HG03575 (cell line): ENCODE results near the gene SATB2.

Experiments used
- ATAC-seq: cut with Tn5 transposase; IDR thresholded peaks from one replicate; pipeline ENCODE4 v1.9.1; 2021; ENCODE audit not compliant: unreplicated experiment, insufficient number of reproducible peaks, low FRiP score; ENCODE audit errors: extremely low read depth

The SATB2 gene

DNA sequence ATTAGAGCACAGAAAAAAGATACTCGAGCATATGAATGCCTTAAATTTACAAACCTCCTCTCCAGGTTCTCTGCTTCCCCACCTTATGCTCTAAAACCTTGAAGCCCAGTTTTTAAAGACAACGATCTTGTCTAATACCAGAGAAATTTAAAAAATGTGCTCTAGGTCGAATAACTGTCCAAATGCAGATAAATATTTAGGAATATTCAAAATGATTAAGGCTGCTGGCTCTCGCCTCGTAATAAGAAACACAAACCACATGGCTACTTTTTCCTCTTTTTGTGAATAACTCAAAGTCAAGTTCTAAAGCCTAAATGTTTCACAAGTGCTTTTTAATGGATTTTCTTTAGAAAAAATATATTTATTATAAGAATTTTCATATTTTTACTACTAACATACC is 101.3 kb downstream of the SATB2 start:
- no peak for ATAC-seq

DNA sequence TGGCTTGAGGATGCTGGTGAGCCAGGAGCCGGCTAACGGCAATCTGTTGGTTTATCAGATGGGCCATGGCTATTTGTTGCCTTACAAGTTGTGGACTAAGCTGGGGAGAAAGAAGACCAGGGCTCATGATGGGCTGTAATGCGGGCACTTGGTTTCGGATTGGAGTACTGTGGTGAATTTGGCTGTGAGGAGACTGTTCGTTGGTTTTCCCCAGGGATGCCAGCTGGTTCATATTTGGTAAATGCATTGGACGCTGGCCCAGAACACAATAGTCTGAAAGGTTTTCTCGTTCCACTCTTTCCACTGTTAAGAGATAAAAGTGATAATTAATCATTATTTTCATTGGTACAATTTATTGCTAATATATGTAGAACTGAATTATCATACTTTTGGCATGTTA is 108.9 kb downstream of the SATB2 start:
- ATAC-seq = no peak

DNA sequence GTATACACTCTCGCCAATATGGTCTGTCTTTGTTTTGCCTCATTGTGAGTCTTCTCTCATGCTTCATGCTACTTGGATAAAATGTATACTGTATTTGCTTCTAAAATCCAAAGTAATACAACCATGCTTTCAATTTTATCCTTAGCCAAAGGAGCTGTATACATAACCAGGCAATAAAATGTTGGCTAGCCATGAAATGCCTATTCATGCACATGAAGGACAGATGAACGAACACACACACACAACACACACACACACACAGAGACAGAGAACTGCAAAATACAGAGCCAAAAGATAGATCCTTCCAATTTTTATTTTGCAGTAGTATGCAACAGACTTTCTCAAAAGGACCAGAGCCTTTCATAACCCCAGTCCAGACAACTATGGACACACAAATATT is 113.7 kb downstream of the SATB2 start:
- ATAC-seq = no peak

DNA sequence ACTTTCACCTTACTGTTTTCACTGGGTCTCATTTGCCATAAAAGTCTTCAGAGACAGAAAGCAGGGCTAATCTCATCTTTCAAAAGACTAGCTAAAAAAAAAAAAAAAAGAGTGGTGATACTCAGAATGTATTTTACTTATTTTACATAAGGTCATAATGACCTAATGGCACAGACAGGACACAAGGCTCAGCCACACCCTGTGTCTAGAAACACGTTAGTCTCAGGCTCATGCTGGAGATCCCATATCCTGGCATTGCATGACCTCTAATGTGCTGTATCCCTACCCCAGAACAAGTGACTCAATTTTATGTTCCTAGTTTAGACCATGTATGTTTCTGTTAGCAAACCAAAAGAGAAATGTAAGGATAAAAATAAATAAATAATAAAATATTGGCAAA is 115.4 kb downstream of the SATB2 start:
- ATAC-seq = no peak

DNA sequence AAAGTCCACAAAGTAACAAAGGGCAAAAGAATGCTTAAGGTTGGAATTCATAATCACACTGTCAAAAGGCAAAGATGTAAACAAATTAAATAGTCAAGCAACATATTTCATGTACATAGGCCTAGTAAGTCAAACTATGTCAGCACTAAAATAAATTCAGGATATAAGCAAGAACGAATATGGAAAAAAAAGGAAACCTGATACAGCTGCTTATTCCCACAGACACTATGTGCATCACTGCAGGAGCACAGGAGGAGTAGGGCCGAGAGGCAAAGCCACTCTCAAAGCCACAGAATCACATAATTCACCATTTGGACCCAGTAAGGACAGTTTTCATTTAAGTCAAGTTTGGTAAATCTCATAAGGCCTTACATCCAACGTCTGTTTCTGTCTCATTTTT is 116.6 kb downstream of the SATB2 start:
- no peak for ATAC-seq

DNA sequence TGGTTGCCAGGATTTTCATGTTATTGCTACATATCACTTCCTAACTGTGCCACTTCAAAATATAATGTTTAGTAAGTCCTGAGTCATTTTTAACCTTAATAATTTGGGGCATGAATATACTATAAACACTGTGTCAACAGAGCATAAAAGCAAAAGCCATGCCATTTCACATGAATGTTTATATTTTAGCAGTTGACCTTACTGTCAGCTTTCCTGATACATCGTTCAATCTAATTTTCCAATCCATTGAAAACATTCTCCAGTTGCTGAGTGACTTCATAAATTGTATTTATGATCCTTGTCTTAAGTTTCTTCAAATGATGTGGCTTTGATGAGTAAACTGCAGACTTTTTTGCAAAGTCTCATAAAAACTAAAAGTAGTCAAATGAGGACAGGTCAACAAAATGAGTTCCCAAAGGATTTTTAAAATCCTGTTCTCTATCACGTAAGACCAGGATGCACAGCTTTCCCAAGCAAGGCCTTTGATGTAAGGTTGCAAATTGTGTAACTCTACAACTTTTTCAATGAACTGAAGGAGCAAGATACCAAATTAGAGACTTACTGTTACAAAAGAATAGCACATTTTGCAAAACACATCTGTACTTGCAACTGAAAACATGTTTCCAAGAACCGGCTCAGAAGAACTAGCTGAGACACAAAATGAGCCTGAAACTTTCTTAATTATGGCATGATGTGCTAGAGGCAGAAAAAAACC is 117.7 kb downstream of the SATB2 start:
- no peak for ATAC-seq

DNA sequence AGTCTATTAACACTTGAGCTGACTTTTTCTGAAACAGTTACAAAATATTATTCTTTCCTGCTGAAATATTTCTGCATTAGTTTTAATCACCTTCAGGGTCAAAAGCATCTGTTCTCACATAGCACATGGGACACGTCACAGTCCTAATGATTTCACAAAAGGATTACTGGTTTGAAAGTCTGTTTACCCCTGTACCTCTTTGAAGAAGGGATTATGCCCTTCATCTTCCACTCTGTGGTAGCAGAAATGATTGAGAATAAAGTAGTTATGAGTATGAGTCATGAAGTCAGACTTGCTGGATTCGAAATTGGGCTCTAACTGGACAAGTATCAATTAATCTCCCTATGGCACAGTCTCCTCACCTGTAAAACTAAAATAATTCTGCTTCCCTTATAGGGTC is 121.2 kb downstream of the SATB2 start:
- no peak for ATAC-seq

DNA sequence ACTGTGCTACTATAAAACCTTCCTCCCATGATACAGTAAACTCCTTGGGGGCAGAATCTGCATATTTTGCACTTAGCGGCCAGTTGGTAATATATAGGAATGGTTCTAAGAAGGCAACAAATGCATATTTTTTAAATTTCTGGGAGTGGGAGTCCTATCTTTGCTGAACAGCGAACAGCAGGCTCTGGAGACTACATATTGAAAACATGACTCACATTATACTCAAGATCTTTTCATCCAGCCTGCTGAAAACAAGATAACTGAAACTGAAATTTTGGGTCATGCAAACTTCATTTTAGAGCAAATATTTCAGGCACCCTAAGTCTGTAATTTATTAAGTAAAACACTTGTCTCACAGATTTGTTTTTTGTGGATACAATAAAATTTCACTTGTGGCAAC is 122.2 kb downstream of the SATB2 start:
- ATAC-seq = no peak

DNA sequence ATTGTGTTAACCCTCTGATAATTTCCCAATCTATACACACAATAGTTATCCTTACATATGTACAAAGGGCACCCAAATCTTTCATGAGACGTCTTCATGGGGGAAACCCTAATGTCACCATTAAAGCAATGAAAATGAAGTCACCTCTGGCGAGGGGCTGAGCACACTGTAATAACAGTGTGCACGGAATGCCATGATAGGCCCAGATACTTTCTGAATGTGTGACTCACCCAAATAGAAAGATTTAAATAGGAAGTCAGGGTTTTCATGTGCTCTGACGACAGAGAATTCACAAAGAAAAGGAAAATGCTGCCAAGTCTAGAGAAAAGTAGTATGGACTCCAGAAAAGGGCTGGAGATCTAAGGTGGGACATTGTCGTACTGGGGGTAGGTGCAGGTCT is 128.3 kb downstream of the SATB2 start:
- ATAC-seq = no peak

DNA sequence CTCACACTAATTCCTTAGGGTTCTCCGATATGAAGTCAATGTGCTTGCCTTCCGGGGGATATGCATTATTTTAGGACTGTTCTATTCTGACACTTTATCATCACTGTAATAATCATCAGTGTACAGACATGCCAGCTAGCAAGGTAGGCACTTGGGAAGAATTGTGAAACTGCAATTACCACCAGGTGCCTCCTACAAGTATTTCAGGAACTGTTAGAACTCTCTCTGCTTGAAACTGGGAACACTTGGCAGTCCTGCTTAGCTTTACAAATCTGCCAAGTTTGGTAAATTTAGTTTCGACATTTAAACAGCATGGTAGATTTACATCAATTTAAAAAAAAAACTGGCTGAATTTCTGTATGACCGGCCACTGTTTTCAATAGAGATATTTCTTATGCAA is 128.7 kb downstream of the SATB2 start:
- ATAC-seq = no peak

DNA sequence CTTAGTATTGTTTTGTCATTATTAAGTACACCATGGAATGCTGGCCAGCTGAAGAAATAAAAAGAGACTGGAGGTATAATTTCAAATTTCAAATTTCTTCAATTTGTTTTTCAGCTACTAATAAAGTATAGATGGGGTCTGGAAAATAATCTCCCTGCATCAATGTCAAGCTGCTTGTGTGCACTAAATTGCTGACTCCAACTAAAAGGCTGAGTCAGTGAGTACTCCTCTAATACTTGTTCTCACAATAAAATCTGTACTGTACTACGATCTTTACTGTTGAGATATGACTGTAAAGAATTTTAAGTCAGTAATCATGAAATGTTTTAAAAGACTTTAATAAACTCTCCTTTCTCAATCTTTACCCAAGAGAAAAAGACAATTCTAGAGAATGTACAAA is 131.9 kb downstream of the SATB2 start:
- ATAC-seq = no peak

DNA sequence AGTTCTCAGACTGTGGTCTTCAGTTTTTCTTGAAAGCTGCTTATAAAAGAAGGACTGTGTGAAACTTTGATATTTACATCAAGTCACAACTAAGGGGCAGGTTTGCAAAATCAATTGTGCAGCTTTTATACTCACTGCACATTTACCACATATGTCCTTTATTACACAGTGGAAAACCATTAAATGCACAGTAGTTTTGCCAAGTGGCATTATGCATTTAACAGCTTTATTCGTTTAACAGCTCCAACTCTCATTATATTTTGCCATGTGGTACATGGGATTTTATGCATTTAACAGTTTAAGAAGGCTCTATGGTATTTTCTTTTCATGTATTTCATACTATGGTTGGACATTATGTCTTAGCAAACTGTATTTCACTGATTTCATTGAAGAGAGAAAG is 135.6 kb downstream of the SATB2 start:
- no peak for ATAC-seq

DNA sequence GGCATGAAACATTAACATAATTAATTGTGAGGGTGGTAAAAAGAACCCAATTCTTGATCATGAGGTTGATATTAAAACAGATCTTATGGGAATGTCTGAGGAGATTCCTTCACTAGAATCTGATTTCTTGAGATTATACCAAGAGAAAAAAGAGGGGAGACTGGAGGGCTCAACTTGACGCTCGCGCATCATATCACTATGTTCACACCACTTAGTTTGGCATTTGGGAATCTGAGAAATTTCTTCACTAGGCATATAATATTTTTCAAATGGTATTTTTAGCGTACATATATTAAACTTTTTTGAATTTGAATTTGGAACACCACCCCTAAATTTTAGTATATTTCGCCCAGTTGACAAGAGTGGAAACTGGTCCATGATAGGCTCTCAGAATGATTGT is 140.1 kb downstream of the SATB2 start:
- ATAC-seq = no peak

DNA sequence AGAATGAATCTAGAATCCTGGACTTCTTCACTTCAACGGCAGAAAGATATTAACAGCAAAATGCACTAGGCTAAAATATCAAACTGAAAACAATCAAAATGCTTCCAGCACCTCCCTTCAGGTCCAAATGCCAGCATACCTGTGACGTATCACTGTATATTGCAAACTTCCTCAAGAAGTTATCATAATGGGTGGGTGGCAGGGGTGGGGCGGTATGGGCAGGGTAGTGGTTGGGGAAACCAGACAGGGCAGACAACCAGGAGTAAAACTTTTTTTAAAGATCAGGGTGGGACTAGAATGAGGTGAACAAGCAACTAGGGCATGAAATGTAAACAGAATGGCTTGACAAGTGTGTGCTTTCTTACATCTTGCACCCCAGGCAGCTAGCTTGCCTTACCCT is 140.9 kb downstream of the SATB2 start:
- no peak for ATAC-seq

DNA sequence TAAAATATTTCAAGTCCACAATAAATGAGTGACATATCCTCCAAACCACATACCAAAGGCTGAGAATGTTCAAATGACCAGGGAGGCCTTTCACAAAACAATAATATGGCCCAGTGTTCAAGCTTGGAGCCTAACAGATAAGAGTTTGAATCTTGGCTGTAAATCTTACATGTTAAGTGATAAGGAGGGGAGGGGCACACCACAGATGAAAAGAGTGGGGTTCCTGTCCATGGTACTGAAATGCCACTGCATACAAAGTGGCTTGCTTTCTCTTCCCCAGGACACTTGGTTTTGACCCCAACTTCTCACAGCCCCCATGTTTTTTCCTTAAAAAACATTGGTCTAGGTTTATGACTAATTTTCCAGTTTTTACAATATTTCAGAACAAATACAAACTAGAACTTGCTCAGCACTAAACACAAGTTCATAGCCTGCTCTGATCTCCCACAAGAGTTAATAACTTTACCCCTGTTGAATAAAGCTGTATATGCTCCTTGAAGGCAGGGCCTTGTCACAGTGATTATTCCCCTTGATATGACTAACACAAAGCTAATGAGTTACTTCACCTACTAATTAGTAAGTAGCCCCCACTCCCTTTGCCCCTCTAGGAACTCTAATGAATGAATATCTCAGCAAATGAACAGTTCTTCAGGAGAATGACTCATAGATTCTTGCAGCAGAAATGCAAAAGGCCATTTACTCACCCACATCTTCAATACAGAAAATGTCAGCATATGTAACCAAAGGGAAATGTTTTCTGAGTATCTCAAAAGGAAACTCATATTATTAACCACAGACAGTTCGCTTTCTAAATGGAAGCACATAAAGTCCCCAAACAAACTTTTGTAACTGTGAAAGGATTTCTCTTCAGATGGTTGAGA is 142.2 kb downstream of the SATB2 start:
- no peak for ATAC-seq

DNA sequence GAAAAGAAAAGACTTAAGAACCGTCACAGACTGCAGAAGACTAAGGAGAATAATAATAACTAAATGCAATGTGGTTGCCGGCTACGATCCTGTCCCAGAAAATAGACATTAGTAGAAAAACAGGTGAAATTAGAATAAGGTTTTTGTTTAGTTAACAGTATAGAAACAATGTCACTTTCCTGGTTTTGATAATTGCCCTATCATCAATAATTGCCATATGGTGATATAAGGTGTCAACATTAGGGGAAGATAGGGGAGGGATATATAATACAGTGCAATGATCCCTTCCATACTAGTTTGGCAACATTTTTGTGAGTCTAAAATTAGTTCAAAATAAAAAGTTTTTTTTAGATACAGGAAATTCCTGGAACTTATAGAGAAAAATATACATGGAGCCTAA is 144.8 kb downstream of the SATB2 start:
- no peak for ATAC-seq

DNA sequence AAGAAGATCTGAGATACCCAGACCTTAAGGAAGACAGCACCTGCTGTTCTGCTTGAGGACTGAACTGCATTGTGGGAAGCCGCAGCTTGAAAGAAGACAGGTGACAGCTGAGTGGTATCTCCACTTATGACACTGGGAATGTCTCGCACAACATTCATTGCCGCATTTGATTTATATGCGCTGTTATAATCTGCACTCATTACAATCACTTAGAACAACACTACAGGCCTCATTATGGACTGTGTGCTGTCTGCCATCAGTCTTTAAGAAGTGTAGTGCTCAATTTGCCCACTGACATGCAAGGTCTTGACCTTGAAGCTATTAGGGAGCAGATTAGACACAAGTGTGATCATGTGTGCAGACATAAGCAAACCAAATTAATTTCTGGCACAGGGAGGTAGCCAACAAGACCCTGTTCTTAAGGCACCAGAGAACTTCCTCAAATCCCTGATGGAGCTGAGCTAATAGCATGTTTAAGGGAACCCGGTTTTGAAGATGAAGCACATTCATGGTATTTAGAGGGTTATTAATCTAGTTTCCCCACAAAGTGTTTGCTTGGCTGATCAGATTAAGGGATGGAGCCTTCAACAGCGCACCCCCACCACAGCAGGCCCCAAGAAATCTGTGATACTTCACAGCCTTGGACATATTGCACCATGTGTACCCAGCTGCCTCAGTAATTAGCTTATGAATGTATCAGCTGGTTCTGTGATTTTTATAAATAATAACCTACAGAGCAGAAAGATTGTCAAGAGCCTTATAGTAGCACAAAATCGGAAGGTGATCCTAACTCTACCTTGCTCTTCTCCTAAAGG is 146.8 kb downstream of the SATB2 start:
- no peak for ATAC-seq

DNA sequence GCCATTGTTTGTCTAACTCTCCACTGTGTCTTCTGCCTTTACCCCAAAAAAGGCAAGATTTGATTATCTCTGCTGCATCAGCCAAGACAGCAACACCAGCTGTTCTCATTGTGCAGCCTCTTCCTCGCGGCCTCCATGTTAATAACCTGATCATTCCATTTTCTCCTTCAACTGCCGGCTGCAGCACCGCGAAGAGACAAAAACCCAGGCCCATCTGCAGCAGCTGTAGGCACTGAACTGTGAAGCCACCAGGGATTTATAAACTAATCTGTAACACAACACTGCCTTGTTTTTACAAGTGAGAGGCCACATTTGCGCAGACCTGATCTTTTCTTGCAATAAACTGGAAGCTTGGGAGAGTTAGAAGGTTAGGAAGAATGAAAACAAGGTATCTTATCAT is 147.8 kb downstream of the SATB2 start:
- ATAC-seq = no peak

DNA sequence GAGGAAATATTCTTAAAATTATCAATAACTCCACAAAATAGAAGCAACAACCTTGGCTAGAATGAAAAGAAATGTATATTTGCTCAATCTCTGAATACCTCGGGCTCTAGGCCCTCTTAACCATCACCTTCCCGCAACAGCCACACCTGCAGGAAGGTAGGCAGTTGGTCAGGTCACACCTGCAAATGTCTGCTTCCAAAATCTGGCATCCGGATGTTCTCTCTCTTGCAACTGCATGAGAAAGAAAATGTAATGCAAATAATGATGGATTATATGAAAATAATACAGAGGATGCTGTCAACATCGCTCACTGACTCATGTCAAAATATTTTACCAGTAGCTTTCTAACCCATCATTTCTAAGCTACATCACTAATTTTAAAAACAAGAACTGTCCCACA is 148.3 kb downstream of the SATB2 start:
- ATAC-seq = no peak

DNA sequence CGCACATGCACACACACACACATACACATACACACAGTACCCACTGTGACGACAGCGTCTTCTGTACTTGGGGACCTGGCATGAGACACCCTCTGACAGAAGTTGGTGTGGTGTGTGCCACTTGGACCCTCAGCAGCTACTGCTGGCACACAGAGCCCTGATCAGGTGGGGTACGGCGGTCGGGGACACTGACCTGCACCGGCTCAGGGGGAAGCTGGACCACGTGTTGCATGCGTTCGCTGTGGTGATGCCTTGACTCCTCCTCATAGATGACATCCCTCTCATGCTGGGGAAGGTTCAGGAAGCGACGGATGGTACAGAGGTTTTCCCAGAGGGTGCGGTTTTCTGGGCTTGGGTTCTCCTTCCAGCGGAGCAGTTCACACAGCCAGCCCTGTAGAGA is 149.2 kb downstream of the SATB2 start:
- no peak for ATAC-seq
